BE2C (cell line): Measurements from ENCODE around the gene C19orf25.
"Not testable (repeated sequence)": the region's sequence is repeated elsewhere in the genome, so short reads cannot be mapped to it uniquely, and the experiment has no call there.

Source experiments
- DNase-seq: peaks from one replicate; pipeline ENCODE4 v3.0.0-alpha.2; 2020
- H3K27me3 ChIP-seq: fragments of 250-450 bp; sonication (Bioruptor Pico); 2 replicates; pipeline ENCODE4 v1.5.1; 2020; ENCODE audit warnings: mild to moderate bottlenecking
- H3K36me3 ChIP-seq: fragments of 250-450 bp; sonication (Bioruptor Pico); 2 replicates; pipeline ENCODE4 v1.5.1; 2020; ENCODE audit warnings: mild to moderate bottlenecking
- H3K4me1 ChIP-seq: fragments of 250-450 bp; sonication (Bioruptor Pico); 2 replicates; pipeline ENCODE4 v1.5.1; 2020
- H3K4me3 ChIP-seq: 2 replicates; pipeline ENCODE4 v1.5.1; 2011; ENCODE audit warnings: low read depth, low read length
- H3K9me3 ChIP-seq: fragments of 250-450 bp; sonication (Bioruptor Pico); 2 replicates; pipeline ENCODE4 v1.5.1; 2020
- TF ChIP-seq, protein P1 (sequence below): IDR thresholded peaks from 2 replicates; pipeline ENCODE4 v1.5.1; 2012; ENCODE audit warnings: mild to moderate bottlenecking, low read depth, low read length

The C19orf25 gene

GRCh38 chr19:1482361-1483130, 3.5 kb upstream of the C19orf25 start:
- TF ChIP-seq, protein P1, sequence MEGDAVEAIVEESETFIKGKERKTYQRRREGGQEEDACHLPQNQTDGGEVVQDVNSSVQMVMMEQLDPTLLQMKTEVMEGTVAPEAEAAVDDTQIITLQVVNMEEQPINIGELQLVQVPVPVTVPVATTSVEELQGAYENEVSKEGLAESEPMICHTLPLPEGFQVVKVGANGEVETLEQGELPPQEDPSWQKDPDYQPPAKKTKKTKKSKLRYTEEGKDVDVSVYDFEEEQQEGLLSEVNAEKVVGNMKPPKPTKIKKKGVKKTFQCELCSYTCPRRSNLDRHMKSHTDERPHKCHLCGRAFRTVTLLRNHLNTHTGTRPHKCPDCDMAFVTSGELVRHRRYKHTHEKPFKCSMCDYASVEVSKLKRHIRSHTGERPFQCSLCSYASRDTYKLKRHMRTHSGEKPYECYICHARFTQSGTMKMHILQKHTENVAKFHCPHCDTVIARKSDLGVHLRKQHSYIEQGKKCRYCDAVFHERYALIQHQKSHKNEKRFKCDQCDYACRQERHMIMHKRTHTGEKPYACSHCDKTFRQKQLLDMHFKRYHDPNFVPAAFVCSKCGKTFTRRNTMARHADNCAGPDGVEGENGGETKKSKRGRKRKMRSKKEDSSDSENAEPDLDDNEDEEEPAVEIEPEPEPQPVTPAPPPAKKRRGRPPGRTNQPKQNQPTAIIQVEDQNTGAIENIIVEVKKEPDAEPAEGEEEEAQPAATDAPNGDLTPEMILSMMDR: no peak
- H3K4me3 ChIP-seq: no peak overlapping the region
- no peaks in the 10 kb centered on the region for H3K36me3 ChIP-seq
- peak; percentile 27 for DNase-seq
- H3K4me1 ChIP-seq: no peaks in the 10 kb centered on the region
- no peaks in the 10 kb centered on the region for H3K9me3 ChIP-seq
- no peaks in the 10 kb centered on the region for H3K27me3 ChIP-seq

GRCh38 chr19:1481893-1482360, 2.9 kb upstream of the C19orf25 start:
- H3K9me3 ChIP-seq: no peaks in the 10 kb centered on the region
- TF ChIP-seq, protein P1: no peak
- DNase-seq: no peak
- H3K27me3 ChIP-seq: no peaks in the 10 kb centered on the region
- H3K36me3 ChIP-seq: 0 out of 2 replicates have a peak, but pooled peaks cover 2% of the 10 kb centered on the region
- H3K4me1 ChIP-seq: no peaks in the 10 kb centered on the region
- H3K4me3 ChIP-seq: no peak overlapping the region

GRCh38 chr19:1481224-1481892, 2.3 kb upstream of the C19orf25 start:
- Histone ChIP-seq H3K9me3 (no peaks in the 10 kb centered on the region), H3K4me3 (no peak overlapping the region), H3K36me3 (0 out of 2 replicates have a peak, but pooled peaks cover 2% of the 10 kb centered on the region), H3K27me3 (no peaks in the 10 kb centered on the region), H3K4me1 (no peaks in the 10 kb centered on the region)
- TF ChIP-seq, protein P1: no peak
- DNase-seq: no peak

DNA sequence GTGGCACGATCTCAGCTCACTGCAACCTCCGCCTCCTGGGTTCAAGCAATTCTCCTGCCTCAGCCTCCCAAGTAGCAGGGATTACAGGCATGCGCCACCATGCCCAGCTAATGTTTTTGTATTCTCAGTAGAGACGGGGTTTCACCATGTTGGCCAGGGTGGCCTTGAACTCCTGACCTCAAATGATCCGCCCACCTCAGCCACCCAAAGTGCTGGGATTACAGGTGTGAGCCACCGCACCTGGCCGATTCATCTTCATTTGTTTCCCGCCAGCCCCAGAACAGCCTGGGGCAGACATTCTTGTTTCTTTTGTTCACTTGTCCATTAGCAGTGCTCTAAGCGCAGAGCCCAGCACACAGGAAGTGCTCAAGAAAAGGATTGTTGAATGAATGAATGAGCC, 2.0 kb downstream of the C19orf25 start:
- H3K4me1 ChIP-seq: peaks cover 14% of the 10 kb centered on the region
- not testable (repeated sequence) for H3K27me3 ChIP-seq, DNase-seq, H3K36me3 ChIP-seq, H3K9me3 ChIP-seq, H3K4me3 ChIP-seq

- Histone ChIP-seq H3K36me3 (0 out of 2 replicates have a peak, but pooled peaks cover 2% of the 10 kb centered on the region), H3K4me3 (no peak overlapping the region), H3K27me3 (no peaks in the 10 kb centered on the region), H3K4me1 (peaks cover 14% of the 10 kb centered on the region), H3K9me3 (no peaks in the 10 kb centered on the region)
- no peak for DNase-seq
- TF ChIP-seq, protein P1: no peak
Measured at GRCh38 chr19:1475751-1476437, 3.1 kb downstream of the C19orf25 start.

- H3K4me1 ChIP-seq: peaks cover 14% of the 10 kb centered on the region
- no peaks in the 10 kb centered on the region for H3K27me3 ChIP-seq
- H3K4me3 ChIP-seq: no peak overlapping the region
- peaks cover 7% of the 10 kb centered on the region for H3K36me3 ChIP-seq
- TF ChIP-seq, protein P1: no peak
- no peaks in the 10 kb centered on the region for H3K9me3 ChIP-seq
- no peak for DNase-seq
Measured at GRCh38 chr19:1474765-1475351, 4.2 kb downstream of the C19orf25 start.
